OCI-LY7 (cell line): ENCODE results near the gene TTLL6. TPM values are rescaled to one million over a fixed set of nuclear protein-coding genes. Genes with fewer than 3 reads are reported as not detected.

Experiments
- BruUV-seq: library from RNA; stranded (reverse); fragments of 400-500 nt; replicated peaks from 2 replicates; lab custom pipeline; 2021; lab: Mats Ljungman, UMichigan
- CTCF ChIA-PET: fragments of 300-600 bp; sonication (Branson Sonifier 250); formaldehyde crosslinking; loops from one replicate; lab custom pipeline; 2022; ENCODE audit warnings: antibody characterized with exemption; ENCODE audit not compliant: unreplicated experiment; lab: Charles Lee
- POLR2A ChIA-PET: fragments of 300-600 bp; sonication (Branson Sonifier 250); formaldehyde crosslinking; loops from one replicate; lab custom pipeline; 2022; ENCODE audit warnings: antibody characterized with exemption; lab: Charles Lee
- DNase-seq: peaks from one replicate; pipeline ENCODE4 v3.0.0-alpha.2; 2015; ENCODE audit warnings: low spot score
- H2AFZ ChIP-seq: fragments of 200-600 bp; sonication (generic), shearing (Covaris generic); 2 replicates; pipeline ENCODE4 v1.6.1; 2014; ENCODE audit warnings: mild to moderate bottlenecking, antibody characterized with exemption, low read length, moderate library complexity
- H3K27ac ChIP-seq: fragments of 200-600 bp; sonication (generic); 2 replicates; pipeline ENCODE4 v1.5.1; 2014; ENCODE audit warnings: mixed run types, low read depth, mild to moderate bottlenecking, moderate library complexity, low read length, inconsistent platforms; ENCODE audit not compliant: poor library complexity, severe bottlenecking
- H3K36me3 ChIP-seq: fragments of 200-600 bp; sonication (generic); 2 replicates; pipeline ENCODE4 v1.6.1; 2014; ENCODE audit warnings: mild to moderate bottlenecking, antibody characterized with exemption, low read length, moderate library complexity, mixed read lengths; ENCODE audit not compliant: insufficient read depth
- H3K4me1 ChIP-seq: fragments of 200-600 bp; sonication (generic); 2 replicates; pipeline ENCODE4 v1.5.1; 2014; ENCODE audit warnings: mild to moderate bottlenecking, low read length; ENCODE audit not compliant: insufficient read depth, poor library complexity, severe bottlenecking
- H3K4me2 ChIP-seq: fragments of 200-600 bp; sonication (generic); 2 replicates; pipeline ENCODE4 v1.6.1; 2014; ENCODE audit warnings: mild to moderate bottlenecking, low read length
- H3K4me3 ChIP-seq: fragments of 200-600 bp; sonication (generic); 2 replicates; pipeline ENCODE4 v1.5.1; 2014; ENCODE audit warnings: mild to moderate bottlenecking, low read depth, low read length; ENCODE audit not compliant: poor library complexity, severe bottlenecking
- H3K79me2 ChIP-seq: fragments of 200-600 bp; sonication (generic); 2 replicates; pipeline ENCODE4 v1.6.1; 2016; ENCODE audit warnings: low read depth, mild to moderate bottlenecking, low read length, moderate library complexity, mixed read lengths; ENCODE audit not compliant: insufficient read depth
- H3K9me2 ChIP-seq: fragments of 200-600 bp; sonication (generic); 2 replicates; pipeline ENCODE4 v1.6.1; 2016; ENCODE audit warnings: mild to moderate bottlenecking, low read length, mixed read lengths; ENCODE audit not compliant: insufficient read depth
- H3K9me3 ChIP-seq: fragments of 200-600 bp; sonication (generic); 2 replicates; pipeline ENCODE4 v1.6.1; 2014; ENCODE audit warnings: mild to moderate bottlenecking, mixed run types, low read length, mixed read lengths
- H4K20me1 ChIP-seq: fragments of 200-600 bp; sonication (generic); 2 replicates; pipeline ENCODE4 v1.6.1; 2014; ENCODE audit warnings: mild to moderate bottlenecking, antibody characterized with exemption, low read length, moderate library complexity, mixed read lengths; ENCODE audit not compliant: insufficient read depth
- CTCF ChIP-seq: fragments of 200-600 bp; sonication (generic); conservative IDR thresholded peaks from 2 replicates; pipeline ENCODE4 v1.5.1; 2014; ENCODE audit warnings: mild to moderate bottlenecking, antibody characterized with exemption, low read length, moderate library complexity, mixed read lengths
- EZH2phosphoT487 ChIP-seq: fragments of 200-600 bp; sonication (generic); IDR thresholded peaks from 2 replicates; pipeline ENCODE4 v1.6.1; 2018; ENCODE audit warnings: low read depth, borderline replicate concordance, mild to moderate bottlenecking, mixed run types, antibody characterized with exemption, low read length, moderate library complexity, mixed read lengths
- intact Hi-C: fragments of 100-400 bp; cut with micrococcal nuclease; formaldehyde crosslinking; loops from one replicate; pipeline ENCODE4 v1.10.0; 2022; ENCODE audit not compliant: unreplicated experiment
- total RNA-seq, 2 experiments: library from RNA; depleted of rRNA in 1 of 2; stranded (reverse); fragments of >200 nt in 1 of 2; shearing (Covaris generic) in 1 of 2; gene quantifications; 2 replicates each; pipeline ENCODE4 v1.2.3, GENCODE V29; 2014 to 2022

TTLL6 gene
- total RNA-seq, 2 experiments from 2014 or later: not detected

GRCh38 chr17:48751172-48751571 lies 65.9 kb downstream of the TTLL6 start:
- BruUV-seq: no TSS peak
- Histone ChIP-seq H2AFZ (no peak overlapping the region), H3K4me1 (no peaks in the 10 kb centered on the region), H3K4me2 (no peak overlapping the region), H3K9me2 (no peaks in the 10 kb centered on the region), H3K9me3 (no peaks in the 10 kb centered on the region), H3K27ac (no peak overlapping the region), H3K79me2 (no peaks in the 10 kb centered on the region), H4K20me1 (no peaks in the 10 kb centered on the region), H3K36me3 (no peaks in the 10 kb centered on the region), H3K4me3 (no peak overlapping the region)
- DNase-seq: no peak
- POLR2A ChIA-PET: no interaction called here
- CTCF ChIA-PET: no interaction called here
- intact Hi-C loops: no loop called here
- no peak for TF ChIP-seq CTCF
- TF ChIP-seq EZH2phosphoT487: no peak

- no peak overlapping the region for H3K4me2 ChIP-seq
- TF ChIP-seq CTCF (no peak), EZH2phosphoT487 (no peak)
- ChIA-PET POLR2A (interaction anchor here (0.7 kb wide), 1 partner anchor 207 kb away, joined by 3 read pairs; no protein-coding TSS in a partner anchor), CTCF (no interaction called here)
- DNase-seq: no peak
- no peaks in the 10 kb centered on the region for H3K36me3 ChIP-seq
- no peaks in the 10 kb centered on the region for H3K9me3 ChIP-seq
- H3K9me2 ChIP-seq: no peaks in the 10 kb centered on the region
- intact Hi-C loops: no loop called here
- no peak overlapping the region for H3K27ac ChIP-seq
- no TSS peak for BruUV-seq
- no peak overlapping the region for H2AFZ ChIP-seq
- no peak overlapping the region for H3K4me3 ChIP-seq
- no peaks in the 10 kb centered on the region for H3K4me1 ChIP-seq
- H4K20me1 ChIP-seq: no peaks in the 10 kb centered on the region
- no peaks in the 10 kb centered on the region for H3K79me2 ChIP-seq
Observed at GRCh38 chr17:48749621-48750553, 67.1 kb downstream of the TTLL6 start.
